ENCODE data around the gene F13B. TPM values are rescaled to one million over a fixed set of nuclear protein-coding genes. Genes with fewer than 3 reads are reported as not detected.
"Not testable (repeated sequence)": the region's sequence is repeated elsewhere in the genome, so short reads cannot be mapped to it uniquely, and the experiment has no call there.

F13B gene
- total RNA-seq, 1 donor from 2014 or later: not detected

GRCh38 chr1:197042676-197043341, 24.3 kb downstream of the F13B start:
- Histone ChIP-seq H3K36me3 (no peaks in the 10 kb centered on the region), H3K27ac (replicated peaks) (no peak overlapping the region), H3K4me1 (no peaks in the 10 kb centered on the region), H3K4me3 (no peak overlapping the region), H3K27me3 (ENCODE audit: low read depth) (no peaks in the 10 kb centered on the region), H3K9me3 (replicated peaks) (peaks cover 11% of the 10 kb centered on the region)
- TF ChIP-seq CTCF (IDR thresholded peaks at IDR 0.05; ENCODE audit: borderline replicate concordance): no peak
- intact Hi-C loops (cut with micrococcal nuclease): no loop called here
- no peak for DNase-seq

GRCh38 chr1:197041486-197042353, 25.3 kb downstream of the F13B start:
- no peak for TF ChIP-seq CTCF (IDR thresholded peaks at IDR 0.05; ENCODE audit: borderline replicate concordance)
- no peaks in the 10 kb centered on the region for H3K36me3 ChIP-seq
- no peak for DNase-seq
- H3K4me3 ChIP-seq: no peak overlapping the region
- H3K27ac ChIP-seq (replicated peaks): no peak overlapping the region
- peaks cover 1% of the 10 kb centered on the region for H3K9me3 ChIP-seq (replicated peaks)
- intact Hi-C loops (cut with micrococcal nuclease): no loop called here
- no peaks in the 10 kb centered on the region for H3K4me1 ChIP-seq
- no peaks in the 10 kb centered on the region for H3K27me3 ChIP-seq (ENCODE audit: low read depth)

- H3K27me3 ChIP-seq (ENCODE audit: low read depth): no peaks in the 10 kb centered on the region
- no peaks in the 10 kb centered on the region for H3K36me3 ChIP-seq
- no peak for TF ChIP-seq CTCF (IDR thresholded peaks at IDR 0.05; ENCODE audit: borderline replicate concordance)
- intact Hi-C loops (cut with micrococcal nuclease): no loop called here
- no peak overlapping the region for H3K4me3 ChIP-seq
- no peaks in the 10 kb centered on the region for H3K9me3 ChIP-seq (replicated peaks)
- no peak overlapping the region for H3K27ac ChIP-seq (replicated peaks)
- DNase-seq: no peak
- no peaks in the 10 kb centered on the region for H3K4me1 ChIP-seq
These were observed 30.2 kb downstream of the F13B start for GRCh38 chr1:197036861-197037260.

- H3K27ac ChIP-seq (replicated peaks); H3K4me3 ChIP-seq; H3K4me1 ChIP-seq; DNase-seq; H3K36me3 ChIP-seq; H3K27me3 ChIP-seq (ENCODE audit: low read depth); intact Hi-C loops (cut with micrococcal nuclease); H3K9me3 ChIP-seq (replicated peaks): not testable (repeated sequence)
These were observed 32.3 kb downstream of the F13B start for GRCh38 chr1:197034631-197035339.

- TF ChIP-seq CTCF (IDR thresholded peaks at IDR 0.05; ENCODE audit: borderline replicate concordance): no peak
- H3K9me3 ChIP-seq (replicated peaks): no peaks in the 10 kb centered on the region
- intact Hi-C loops (cut with micrococcal nuclease): no loop called here
These were observed 37.3 kb downstream of the F13B start for GRCh38 chr1:197029749-197030148.

More at GRCh38 chr1:197029749-197030148, 37.3 kb downstream of the F13B start:
- H3K4me3 ChIP-seq: no peak overlapping the region
- H3K27me3 ChIP-seq (ENCODE audit: low read depth): no peaks in the 10 kb centered on the region
- no peaks in the 10 kb centered on the region for H3K4me1 ChIP-seq
- no peaks in the 10 kb centered on the region for H3K36me3 ChIP-seq
- DNase-seq: no peak
- no peak overlapping the region for H3K27ac ChIP-seq (replicated peaks)
